Cardiac ventricle fibroblast (primary cell): Measurements from ENCODE around the gene TIGD4. TPM values are rescaled to one million over a fixed set of nuclear protein-coding genes. Genes with fewer than 3 reads are reported as not detected.

Experiments used
- total RNA-seq: library from RNA; depleted of rRNA; stranded (reverse); fragments of >200 nt; gene quantifications from 2 replicates; pipeline ENCODE4 v1.2.3, GENCODE V29; 2015

Gene TIGD4
- 0.06 and 0.24 TPM in 2 replicates for total RNA-seq

GRCh38 chr4:152779513-152780266 is at the start of gene TIGD4, which contains the start of gene ARFIP1:
Gene TIGD4 (minus strand): TSS chr4:152779730. CDS start chr4:152771004, 8,726 bp downstream.
Gene ARFIP1 (plus strand): TSS chr4:152779954. CDS start chr4:152829634, 49,680 bp downstream.

Other genes starting within 250 kb of the TIGD4 start
- 22.6 and 30.5 TPM in 2 replicates for gene FBXW7, start 243.6 kb downstream of the TIGD4 start, total RNA-seq
- gene TMEM154, start 99.7 kb downstream of the TIGD4 start, total RNA-seq, result 1.6 TPM in 2 replicates
- gene ARFIP1, start 224 bp upstream of the TIGD4 start, total RNA-seq, result 19.8 and 31.7 TPM in 2 replicates
- 0.06 and 0.15 TPM in 2 replicates for gene FHDC1, start 156.6 kb upstream of the TIGD4 start, total RNA-seq